ENCODE results near the gene INSIG2.

GRCh38 chr2:118091140-118091478 lies 2.8 kb downstream of the INSIG2 start:
- no peak for TF ChIP-seq CTCF (IDR thresholded peaks at IDR 0.05)
- TF ChIP-seq POLR2AphosphoS5 (IDR thresholded peaks at IDR 0.05), result no peak
